Uterus (tissue), 4 donors: Measurements from ENCODE around the gene GTF2A2. TPM values are rescaled to one million over a fixed set of nuclear protein-coding genes. Genes with fewer than 3 reads are reported as not detected.

Source experiments
- DNase-seq, 2 donors: peaks; one replicate each; pipeline ENCODE4 v3.0.0-alpha.2; 2019 to 2020
- H3K27ac ChIP-seq, 2 donors: fragments of 200-600 bp; sonication (generic); 1 replicate in 1 of 2; 2 replicates in 1 of 2; pipeline ENCODE4 v1.5.1; 2016 to 2018
- H3K27me3 ChIP-seq, 2 donors: fragments of 200-600 bp; sonication (generic); one replicate each; pipeline ENCODE4 v1.5.1; 2018 to 2019; ENCODE audit warnings: control low read depth in 1 of 2
- H3K36me3 ChIP-seq, 2 donors: fragments of 200-600 bp; sonication (generic); one replicate each; pipeline ENCODE4 v1.5.1; 2019; ENCODE audit warnings: control low read depth in 1 of 2
- H3K4me1 ChIP-seq, 2 donors: fragments of 200-600 bp; sonication (generic); one replicate each; pipeline ENCODE4 v1.5.1; 2018 to 2019; ENCODE audit warnings: control low read depth in 1 of 2
- H3K4me3 ChIP-seq, 2 donors: fragments of 200-600 bp; sonication (generic); 1 replicate in 1 of 2; 2 replicates in 1 of 2; pipeline ENCODE4 v1.5.1; 2018 to 2019; ENCODE audit warnings: mild to moderate bottlenecking in 1 of 2
- H3K9me3 ChIP-seq, 2 donors: fragments of 200-600 bp; sonication (generic); one replicate each; pipeline ENCODE4 v1.5.1; 2019; ENCODE audit warnings: control low read depth in 1 of 2
- POLR2A ChIP-seq, 2 donors: fragments of 450-650 bp; IDR thresholded peaks; one replicate each; pipeline ENCODE4 v1.6.1; 2016; ENCODE audit warnings: antibody characterized with exemption in 2 of 2, mild to moderate bottlenecking in 1 of 2, moderate library complexity in 1 of 2
- intact Hi-C: fragments of 100-400 bp; cut with DNase I; formaldehyde crosslinking; loops from one replicate; pipeline ENCODE4 v1.15.1; 2023; ENCODE audit warnings: low total_unique reads
- total RNA-seq, 4 donors: library from RNA; depleted of rRNA in 3 of 4; stranded (reverse); fragments of >200 nt in 3 of 4; gene quantifications; one replicate each; pipeline versions ENCODE4 v1.1.0 to v1.2.4, GENCODE V29; 2014 to 2023
- TF ChIP-seq, protein P1 (sequence below), 4 experiments: fragments of 200-600 bp in 2 of 4; fragments of 450-650 bp in 2 of 4; sonication (generic) in 2 of 4; IDR thresholded peaks; one replicate each; pipeline ENCODE4 v1.5.1; 2016 to 2019; ENCODE audit warnings: antibody characterized with exemption in 4 of 4, mild to moderate bottlenecking in 2 of 4, moderate library complexity in 1 of 4
- donor health status: DM: yes; HTN: yes; CAD: no.

Gene GTF2A2
- total RNA-seq, 4 donors from 2014 or later = 15.9 to 78.9 (median 49.5) TPM

DNA sequence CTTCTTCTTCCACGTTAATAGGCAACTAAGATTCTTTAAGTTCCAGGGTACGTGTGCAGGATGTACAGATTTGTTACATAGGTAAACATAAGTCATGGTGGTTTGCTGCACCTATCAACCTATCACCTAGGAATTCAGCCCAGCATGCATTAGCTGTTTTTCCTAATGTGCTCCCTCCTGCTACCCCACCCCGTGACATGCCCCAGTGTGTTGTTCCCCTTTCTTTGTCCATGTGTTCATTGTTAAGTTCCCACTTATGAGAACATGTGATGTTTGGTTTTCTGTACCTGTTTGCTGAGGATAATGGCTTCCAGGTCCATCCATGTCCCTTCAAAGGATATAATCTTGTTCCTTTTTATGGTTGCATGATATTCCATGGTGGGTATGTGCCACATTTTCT, 21.1 kb downstream of the GTF2A2 start:
- no peak overlapping the region for H3K27ac ChIP-seq
- no peak overlapping the region for H3K4me3 ChIP-seq
- intact Hi-C loops = no loop called here
- no peaks in the 10 kb centered on the region for H3K9me3 ChIP-seq
- no peak for TF ChIP-seq POLR2A (IDR thresholded peaks at IDR 0.05)
- TF ChIP-seq, protein P1, sequence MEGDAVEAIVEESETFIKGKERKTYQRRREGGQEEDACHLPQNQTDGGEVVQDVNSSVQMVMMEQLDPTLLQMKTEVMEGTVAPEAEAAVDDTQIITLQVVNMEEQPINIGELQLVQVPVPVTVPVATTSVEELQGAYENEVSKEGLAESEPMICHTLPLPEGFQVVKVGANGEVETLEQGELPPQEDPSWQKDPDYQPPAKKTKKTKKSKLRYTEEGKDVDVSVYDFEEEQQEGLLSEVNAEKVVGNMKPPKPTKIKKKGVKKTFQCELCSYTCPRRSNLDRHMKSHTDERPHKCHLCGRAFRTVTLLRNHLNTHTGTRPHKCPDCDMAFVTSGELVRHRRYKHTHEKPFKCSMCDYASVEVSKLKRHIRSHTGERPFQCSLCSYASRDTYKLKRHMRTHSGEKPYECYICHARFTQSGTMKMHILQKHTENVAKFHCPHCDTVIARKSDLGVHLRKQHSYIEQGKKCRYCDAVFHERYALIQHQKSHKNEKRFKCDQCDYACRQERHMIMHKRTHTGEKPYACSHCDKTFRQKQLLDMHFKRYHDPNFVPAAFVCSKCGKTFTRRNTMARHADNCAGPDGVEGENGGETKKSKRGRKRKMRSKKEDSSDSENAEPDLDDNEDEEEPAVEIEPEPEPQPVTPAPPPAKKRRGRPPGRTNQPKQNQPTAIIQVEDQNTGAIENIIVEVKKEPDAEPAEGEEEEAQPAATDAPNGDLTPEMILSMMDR (IDR thresholded peaks at IDR 0.05) = no peak
- no peaks in the 10 kb centered on the region for H3K27me3 ChIP-seq
- H3K36me3 ChIP-seq = no peaks in the 10 kb centered on the region
- DNase-seq = no peak
- no peaks in the 10 kb centered on the region for H3K4me1 ChIP-seq

DNA sequence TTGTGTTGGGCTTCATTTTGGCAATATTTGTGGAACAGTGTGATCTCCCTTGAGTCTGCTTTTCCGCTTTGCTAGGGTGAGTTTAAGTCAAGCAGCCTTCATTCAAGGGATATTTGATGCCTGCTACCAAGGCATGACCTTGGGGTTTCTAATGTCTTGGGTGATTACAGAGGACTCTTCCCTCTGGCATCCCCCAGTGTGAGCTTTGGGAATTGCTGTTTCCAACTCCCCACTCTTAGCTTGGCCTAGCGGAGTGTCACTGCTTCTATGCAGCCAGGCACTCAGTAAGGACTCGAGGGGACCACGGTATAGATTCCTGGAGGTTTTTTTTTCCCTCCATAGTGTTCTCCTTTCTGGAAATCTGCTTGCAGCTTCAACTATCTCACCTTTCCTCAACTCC, 24.6 kb downstream of the GTF2A2 start:
- no peak overlapping the region for H3K4me3 ChIP-seq
- H3K36me3 ChIP-seq = no peaks in the 10 kb centered on the region
- intact Hi-C loops = no loop called here
- no peaks in the 10 kb centered on the region for H3K27me3 ChIP-seq
- no peak for DNase-seq
- H3K4me1 ChIP-seq = no peaks in the 10 kb centered on the region
- TF ChIP-seq POLR2A (IDR thresholded peaks at IDR 0.05) = no peak
- TF ChIP-seq, protein P1 (IDR thresholded peaks at IDR 0.05) = no peak
- H3K27ac ChIP-seq = no peak overlapping the region
- no peaks in the 10 kb centered on the region for H3K9me3 ChIP-seq

DNA sequence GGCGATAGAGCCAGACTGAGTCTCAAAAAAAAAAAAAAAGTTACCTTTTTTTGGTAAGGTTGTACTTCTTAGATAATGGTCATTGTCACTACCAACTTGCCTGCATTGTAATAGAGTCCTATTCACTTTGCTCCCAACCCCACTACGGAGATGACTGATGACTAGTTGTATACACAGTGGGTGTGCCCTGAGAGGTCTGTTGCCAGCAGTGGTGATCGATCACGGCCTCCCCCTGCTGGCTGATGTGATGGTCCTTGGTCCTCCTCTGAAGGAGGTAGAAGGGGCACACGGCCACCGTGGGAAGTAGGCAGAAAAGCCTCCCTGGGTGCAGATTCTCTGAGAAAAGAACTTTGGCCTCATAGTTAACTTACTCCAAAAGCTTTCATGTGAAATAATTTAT, 35.0 kb downstream of the GTF2A2 start:
- H3K36me3 ChIP-seq = no peaks in the 10 kb centered on the region
- H3K4me3 ChIP-seq = no peak overlapping the region
- intact Hi-C loops = no loop called here
- no peak for TF ChIP-seq POLR2A (IDR thresholded peaks at IDR 0.05)
- TF ChIP-seq, protein P1 (IDR thresholded peaks at IDR 0.05) = no peak
- no peaks in the 10 kb centered on the region for H3K4me1 ChIP-seq
- no peak overlapping the region for H3K27ac ChIP-seq
- no peaks in the 10 kb centered on the region for H3K9me3 ChIP-seq
- no peaks in the 10 kb centered on the region for H3K27me3 ChIP-seq
- no peak for DNase-seq

DNA sequence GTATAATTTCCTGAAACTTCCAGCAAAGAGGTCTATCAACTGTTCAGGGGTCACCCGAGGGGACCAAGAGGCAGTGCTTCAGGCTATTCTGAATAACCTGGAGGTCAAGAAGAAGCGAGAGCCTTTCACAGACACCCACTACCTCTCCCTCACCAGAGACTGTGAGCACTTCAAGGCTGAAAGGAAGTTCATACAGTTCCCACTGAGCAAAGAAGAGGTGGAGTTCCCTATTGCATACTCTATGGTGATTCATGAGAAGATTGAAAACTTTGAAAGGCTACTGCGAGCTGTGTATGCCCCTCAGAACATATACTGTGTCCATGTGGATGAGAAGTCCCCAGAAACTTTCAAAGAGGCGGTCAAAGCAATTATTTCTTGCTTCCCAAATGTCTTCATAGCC, 38.9 kb downstream of the GTF2A2 start:
- H3K4me3 ChIP-seq = no peak overlapping the region
- H3K27me3 ChIP-seq = no peaks in the 10 kb centered on the region
- H3K4me1 ChIP-seq = no peaks in the 10 kb centered on the region
- intact Hi-C loops = no loop called here
- H3K36me3 ChIP-seq = no peaks in the 10 kb centered on the region
- DNase-seq = no peak
- H3K27ac ChIP-seq = no peak overlapping the region
- TF ChIP-seq, protein P1 (IDR thresholded peaks at IDR 0.05) = no peak
- no peak for TF ChIP-seq POLR2A (IDR thresholded peaks at IDR 0.05)
- H3K9me3 ChIP-seq = no peaks in the 10 kb centered on the region

DNA sequence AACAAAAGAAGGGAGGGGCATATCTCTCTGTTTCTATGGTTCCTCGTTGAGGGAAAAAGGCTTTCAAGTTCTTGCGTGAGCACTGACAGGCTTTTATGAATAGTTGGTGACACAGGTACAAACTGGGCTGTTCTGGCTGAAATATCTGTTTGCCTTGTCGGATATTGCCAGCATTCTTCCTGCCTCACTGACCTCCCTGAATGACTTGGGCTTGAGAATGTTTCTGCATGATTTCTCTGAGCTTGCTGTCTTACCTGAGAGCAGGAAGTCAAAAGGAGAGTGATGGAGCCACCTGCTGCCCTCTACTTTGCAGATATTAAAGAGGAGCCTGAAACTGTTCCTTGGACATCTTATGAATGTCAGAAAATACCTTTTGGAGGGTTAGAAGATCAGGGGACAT, 40.9 kb downstream of the GTF2A2 start:
- intact Hi-C loops = no loop called here
- H3K4me1 ChIP-seq = no peaks in the 10 kb centered on the region
- no peaks in the 10 kb centered on the region for H3K9me3 ChIP-seq
- TF ChIP-seq, protein P1 (IDR thresholded peaks at IDR 0.05) = no peak
- TF ChIP-seq POLR2A (IDR thresholded peaks at IDR 0.05) = no peak
- DNase-seq = no peak
- H3K4me3 ChIP-seq = no peak overlapping the region
- no peak overlapping the region for H3K27ac ChIP-seq
- H3K27me3 ChIP-seq = no peaks in the 10 kb centered on the region
- no peaks in the 10 kb centered on the region for H3K36me3 ChIP-seq
